Stimulated activated CD4-positive, alpha-beta T cell treated with anti-CD3 and anti-CD28 coated beads, Interleukin-15, amount 100 ng/mL, for 1 hour (primary cell): ENCODE results near the gene ZRANB1.
"Not testable (repeated sequence)": the region's sequence is repeated elsewhere in the genome, so short reads cannot be mapped to it uniquely, and the experiment has no call there.

Source experiments
- DNase-seq, 2 donors: peaks; one replicate each; pipeline ENCODE4 v3.0.0-alpha.2; 2020; ENCODE audit warnings: low read depth in 1 of 2, low spot score in 1 of 2

The ZRANB1 gene

GRCh38 chr10:124941823-124942222 is at the start of gene ZRANB1:
Gene ZRANB1, plus strand, starts transcription at chr10:124942123. Its CDS starts 371 bp downstream, at chr10:124942494.
- DNase-seq = no peak

- no peak for DNase-seq
These were observed 49.0 kb upstream of the ZRANB1 start for GRCh38 chr10:124892905-124893304.

DNA sequence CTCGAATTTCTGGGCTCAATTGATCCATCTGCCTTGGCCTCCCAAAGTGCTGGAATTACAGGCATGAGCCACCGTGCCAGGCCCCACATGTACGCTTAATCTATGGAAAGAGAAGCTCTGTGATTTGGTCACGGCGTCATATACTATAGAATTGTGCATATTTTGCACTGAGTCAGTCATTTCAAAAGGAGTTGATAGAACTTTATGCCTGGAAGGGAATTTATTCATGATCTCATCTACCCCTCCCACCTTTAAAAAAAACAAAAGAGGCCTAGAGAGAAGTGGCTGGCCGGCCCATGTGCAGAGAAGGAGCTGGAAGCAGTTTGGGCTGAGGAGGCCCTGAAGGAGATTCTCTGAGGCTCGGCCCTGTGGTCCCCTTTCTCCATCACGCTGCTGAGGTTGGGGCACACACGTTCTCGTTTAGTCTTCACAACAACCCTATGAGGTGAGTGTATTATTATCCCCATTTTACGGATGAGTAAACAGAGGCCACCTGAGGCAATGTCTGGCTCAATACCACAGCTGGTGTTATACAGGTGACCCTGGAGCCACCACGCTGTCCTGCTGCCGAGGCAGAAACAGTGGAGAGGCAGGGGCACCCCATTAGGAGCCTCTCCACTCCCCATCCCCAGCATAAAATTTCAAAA is 47.2 kb upstream of the ZRANB1 start:
- DNase-seq = no peak

- DNase-seq = no peak
These were observed 45.2 kb upstream of the ZRANB1 start for GRCh38 chr10:124896751-124897150.

DNA sequence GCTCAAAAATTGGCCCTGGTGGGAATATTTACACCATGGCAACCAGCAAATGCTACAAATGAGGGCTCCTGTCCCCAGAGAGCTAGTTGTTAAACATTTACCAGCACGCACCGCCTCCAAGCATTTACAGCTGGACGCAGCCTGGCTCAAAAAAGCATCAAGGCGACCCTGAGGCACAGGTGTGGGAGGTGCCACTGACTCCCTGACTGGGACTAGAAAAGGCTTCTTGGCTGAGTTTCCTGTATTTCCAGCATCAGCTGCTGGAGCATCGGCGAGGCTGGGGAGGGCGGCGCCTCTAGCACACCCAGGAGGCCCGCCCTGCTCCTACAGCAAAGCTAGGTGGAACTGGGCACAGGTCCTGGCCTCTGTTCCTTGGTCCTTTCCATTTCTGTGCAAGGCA is 43.5 kb upstream of the ZRANB1 start:
- DNase-seq = no peak

- no peak for DNase-seq
These were observed 42.8 kb upstream of the ZRANB1 start for GRCh38 chr10:124899151-124899550.

- DNase-seq = no peak
These were observed 39.5 kb upstream of the ZRANB1 start for GRCh38 chr10:124902462-124902861.

GRCh38 chr10:124903111-124903510 is 38.8 kb upstream of the ZRANB1 start:
- no peak for DNase-seq

DNA sequence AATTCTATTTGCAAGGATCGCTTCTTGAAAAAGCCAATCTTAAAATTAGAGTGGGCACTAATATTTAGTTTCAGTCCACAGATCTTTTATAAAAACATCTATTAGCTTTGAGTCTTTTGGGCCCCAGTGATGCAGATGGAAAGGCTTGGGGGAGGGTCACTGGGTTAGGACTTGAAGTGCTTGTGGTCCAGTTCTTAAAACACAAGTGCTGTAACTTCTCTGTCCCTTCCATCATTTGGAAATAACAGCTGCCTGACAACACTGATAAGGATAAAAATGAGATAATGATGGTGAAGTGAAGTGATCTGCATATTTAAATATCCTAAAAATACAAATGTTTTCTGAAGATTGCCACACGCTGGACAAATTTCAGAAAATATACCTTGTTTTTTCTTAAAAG is 37.1 kb upstream of the ZRANB1 start:
- no peak for DNase-seq

GRCh38 chr10:124906551-124907001 is 35.3 kb upstream of the ZRANB1 start:
- DNase-seq = no peak

GRCh38 chr10:124909563-124909962 is 32.4 kb upstream of the ZRANB1 start:
- no peak for DNase-seq

- no peak for DNase-seq
These were observed 30.5 kb upstream of the ZRANB1 start for GRCh38 chr10:124911124-124912067.

DNA sequence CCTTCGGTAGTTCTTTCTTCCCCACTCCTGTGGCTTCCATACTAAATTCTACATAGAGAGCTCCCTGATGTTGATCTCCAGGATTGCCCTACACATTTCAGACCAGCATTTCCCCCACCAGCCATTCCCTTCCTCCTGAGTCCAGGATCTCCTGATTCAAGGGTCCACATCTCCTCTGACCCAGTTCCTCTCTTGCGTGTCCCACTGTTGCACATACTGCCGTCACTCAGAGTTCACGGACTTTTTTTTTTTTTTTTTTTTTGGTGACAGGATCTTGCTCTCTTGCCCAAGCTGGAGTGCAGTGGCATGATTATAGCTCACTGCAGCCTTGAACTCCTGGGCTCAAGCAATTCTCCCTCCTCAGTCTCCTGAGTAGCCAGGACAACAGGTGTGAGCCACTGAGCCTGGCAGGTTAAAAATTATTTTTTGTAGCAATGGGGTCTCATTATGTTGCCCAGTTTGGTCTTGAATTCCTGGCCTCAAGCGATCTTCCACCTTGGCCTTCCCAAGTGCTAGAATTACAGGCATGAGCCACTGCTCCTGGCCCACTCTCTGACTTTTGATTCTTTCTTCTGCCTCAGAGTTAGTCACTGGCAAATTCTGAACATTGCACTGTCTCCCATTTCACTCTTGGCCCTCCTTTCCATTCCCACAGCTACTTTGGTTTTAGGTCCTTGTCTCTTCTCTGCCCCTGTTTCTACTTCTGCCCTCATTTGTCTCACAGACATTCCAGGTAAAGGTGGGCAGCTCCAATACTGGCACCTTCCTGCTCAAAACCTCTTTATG is 29.6 kb upstream of the ZRANB1 start:
- no peak for DNase-seq

DNA sequence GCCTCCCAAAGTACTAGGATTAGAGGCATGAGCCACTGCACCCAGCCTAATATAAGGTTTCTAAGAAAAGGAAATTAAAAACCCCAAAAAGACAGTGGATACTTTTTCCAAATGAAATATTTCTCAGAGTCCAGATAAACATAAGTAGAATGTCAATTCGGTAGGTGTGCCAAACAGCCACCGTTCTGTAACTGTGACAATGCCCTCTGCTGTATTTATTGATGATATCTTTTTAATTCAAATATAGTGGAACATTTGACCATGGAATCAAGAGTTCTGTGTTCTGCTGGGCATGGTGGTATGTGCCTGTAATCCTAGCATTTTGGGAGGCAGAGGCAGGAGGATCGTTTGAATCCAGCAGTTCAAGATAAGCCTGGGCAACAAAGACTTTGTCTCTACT is 28.8 kb upstream of the ZRANB1 start:
- no peak for DNase-seq

DNA sequence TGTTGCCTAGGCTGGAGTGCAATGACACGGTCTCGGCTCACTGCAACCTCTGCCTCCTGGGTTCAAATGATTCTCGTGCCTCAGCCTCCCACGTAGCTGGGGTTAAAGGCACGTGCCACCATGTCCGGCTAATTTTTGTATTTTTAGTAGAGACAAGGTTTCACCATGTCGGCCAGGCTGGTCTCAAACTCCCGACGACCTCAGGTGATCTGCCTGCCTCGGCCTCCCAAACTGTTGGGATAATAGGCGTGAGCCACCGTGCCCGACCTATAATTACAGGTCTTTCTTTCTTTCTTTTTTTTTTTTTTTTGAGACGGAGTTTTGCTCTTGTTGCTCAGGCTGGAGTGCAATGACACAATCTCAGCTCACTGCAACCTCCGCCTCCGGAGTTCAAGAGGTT is 27.5 kb upstream of the ZRANB1 start:
- DNase-seq = not testable (repeated sequence)

DNA sequence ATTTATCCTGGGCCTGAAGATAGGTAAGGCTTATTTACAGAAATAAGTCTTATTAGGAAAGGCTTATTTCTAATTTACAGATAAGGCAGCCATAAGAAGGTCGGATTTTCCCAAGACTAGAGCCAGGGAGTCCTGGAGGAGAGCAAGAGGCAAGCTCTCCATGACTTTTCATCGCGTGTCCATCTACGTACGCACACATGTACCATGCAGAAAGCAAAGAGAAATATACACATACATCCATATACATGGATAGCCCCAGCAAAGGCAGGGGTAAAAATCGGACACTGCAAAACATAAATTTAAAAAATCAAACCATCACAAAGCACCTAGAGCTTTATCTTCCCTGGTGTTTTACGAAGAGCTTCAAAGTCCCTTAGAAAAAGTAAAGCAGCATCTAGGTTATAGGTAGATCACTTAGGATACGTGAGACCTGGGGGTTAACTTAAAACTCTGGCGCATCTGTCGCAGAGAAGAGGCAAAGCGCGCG is 25.8 kb upstream of the ZRANB1 start:
- DNase-seq = no peak

GRCh38 chr10:124916585-124917427 is 25.1 kb upstream of the ZRANB1 start:
- peak; percentile 92 to 97 for DNase-seq

GRCh38 chr10:124917428-124918190 is 24.3 kb upstream of the ZRANB1 start:
- DNase-seq = peak in 1 of 2 donors; percentile 17

- DNase-seq = no peak
These were observed 23.6 kb upstream of the ZRANB1 start for GRCh38 chr10:124918191-124918830.
